Stimulated activated memory B cell treated with anti-CD40 and anti-IgM and Interleukin-4, amounts not matched to agents 10 μg/mL and 1 μg/mL and 100 μg/mL, for 72 hours (primary cell): ENCODE results near the gene ZPR1.

Experiments used
- ATAC-seq: fragments of 150-1000 bp; cut with Tn5 transposase; 2 replicates; pipeline ENCODE4 v1.10.0; 2021
- H3K27ac Mint-ChIP-seq: one replicate; pipeline ENCODE4 v1.8.0; 2022; ENCODE audit warnings: mild to moderate bottlenecking, mixed read lengths
- H3K27me3 Mint-ChIP-seq: one replicate; pipeline ENCODE4 v1.8.0; 2022; ENCODE audit warnings: mixed read lengths
- H3K36me3 Mint-ChIP-seq: one replicate; pipeline ENCODE4 v1.8.0; 2022; ENCODE audit warnings: mixed read lengths
- H3K4me1 Mint-ChIP-seq: one replicate; pipeline ENCODE4 v1.8.0; 2022; ENCODE audit warnings: mixed read lengths
- H3K4me3 Mint-ChIP-seq: one replicate; pipeline ENCODE4 v1.8.0; 2022; ENCODE audit warnings: mild to moderate bottlenecking, moderate library complexity, mixed read lengths
- H3K9me3 Mint-ChIP-seq: one replicate; pipeline ENCODE4 v1.8.0; 2022; ENCODE audit warnings: mixed read lengths

Gene ZPR1

GRCh38 chr11:116729501-116730240, 58.2 kb downstream of the ZPR1 start:
- H3K36me3 Mint-ChIP-seq, result no peaks in the 10 kb centered on the region
- H3K4me1 Mint-ChIP-seq, result peaks cover 24% of the 10 kb centered on the region
- H3K9me3 Mint-ChIP-seq, result no peaks in the 10 kb centered on the region
- H3K27ac Mint-ChIP-seq, result no peak overlapping the region
- no peak for ATAC-seq
- H3K4me3 Mint-ChIP-seq, result no peak overlapping the region
- peaks cover 24% of the 10 kb centered on the region for H3K27me3 Mint-ChIP-seq

GRCh38 chr11:116727990-116728389, 59.8 kb downstream of the ZPR1 start:
- no peak overlapping the region for H3K27ac Mint-ChIP-seq
- H3K4me1 Mint-ChIP-seq, result peaks cover 9% of the 10 kb centered on the region
- H3K4me3 Mint-ChIP-seq, result no peak overlapping the region
- ATAC-seq, result no peak
- no peaks in the 10 kb centered on the region for H3K9me3 Mint-ChIP-seq
- no peaks in the 10 kb centered on the region for H3K36me3 Mint-ChIP-seq
- peaks cover 35% of the 10 kb centered on the region for H3K27me3 Mint-ChIP-seq

- no peak overlapping the region for H3K27ac Mint-ChIP-seq
- H3K4me3 Mint-ChIP-seq, result no peak overlapping the region
- ATAC-seq, result no peak
- H3K36me3 Mint-ChIP-seq, result no peaks in the 10 kb centered on the region
- no peaks in the 10 kb centered on the region for H3K9me3 Mint-ChIP-seq
- H3K4me1 Mint-ChIP-seq, result no peaks in the 10 kb centered on the region
- peaks cover 53% of the 10 kb centered on the region for H3K27me3 Mint-ChIP-seq
Measured at GRCh38 chr11:116725434-116726221, 62.2 kb downstream of the ZPR1 start.

- no peaks in the 10 kb centered on the region for H3K36me3 Mint-ChIP-seq
- peak; percentile 6 for ATAC-seq
- H3K27ac Mint-ChIP-seq, result no peak overlapping the region
Measured at GRCh38 chr11:116724813-116725212, 63.0 kb downstream of the ZPR1 start.

More at GRCh38 chr11:116724813-116725212, 63.0 kb downstream of the ZPR1 start:
- H3K4me1 Mint-ChIP-seq, result no peaks in the 10 kb centered on the region
- H3K27me3 Mint-ChIP-seq, result peaks cover 56% of the 10 kb centered on the region
- no peaks in the 10 kb centered on the region for H3K9me3 Mint-ChIP-seq
- H3K4me3 Mint-ChIP-seq, result no peak overlapping the region
